B cell (primary cell): ENCODE measurements around the gene HOXD3. TPM values are rescaled to one million over a fixed set of nuclear protein-coding genes. Genes with fewer than 3 reads are reported as not detected.
A peak's percentile ranks its signal among the peaks of the same experiment; 100 is the strongest.

Source experiments
- ATAC-seq: fragments of 200-7000 bp; cut with Tn5 transposase; one replicate; pipeline ENCODE4 v1.10.0; 2021; ENCODE audit warnings: low read depth, mild to moderate bottlenecking, moderate number of reproducible peaks, moderate library complexity
- CTCF ChIA-PET: fragments of 350-600 bp; sonication (Branson Sonifier 250); formaldehyde crosslinking; loops from one replicate; lab custom pipeline; 2021; ENCODE audit warnings: antibody characterized with exemption, inconsistent platforms; lab: Charles Lee
- POLR2A ChIA-PET: fragments of 350-600 bp; sonication (Branson Sonifier 250); formaldehyde crosslinking; loops from one replicate; lab custom pipeline; 2021; ENCODE audit warnings: antibody characterized with exemption; lab: Charles Lee
- DNase-seq: peaks from one replicate; pipeline ENCODE4 v3.0.0; 2013
- H2AFZ ChIP-seq: 2 replicates; pipeline ENCODE4 v1.6.1; 2012; ENCODE audit warnings: mild to moderate bottlenecking, low read depth, low read length; ENCODE audit not compliant: insufficient read depth, poor library complexity, severe bottlenecking
- H3K27ac ChIP-seq, 2 donors: 1 replicate in 1 of 2; 2 replicates in 1 of 2; pipeline ENCODE4 v1.5.1; 2012 to 2013; ENCODE audit warnings: low read length in 2 of 2, mild to moderate bottlenecking in 2 of 2, moderate library complexity in 1 of 2
- H3K27me3 ChIP-seq, 4 experiments: fragments of 200-600 bp in 1 of 4; sonication (generic) in 1 of 4; replicated peaks in 1 of 4; 1 replicate in 2 of 4; 2 replicates in 2 of 4; pipeline versions ENCODE4 v1.6.1 to v1.7.0; 2013 to 2016; ENCODE audit warnings: low read length in 3 of 4, mild to moderate bottlenecking in 2 of 4, mixed read lengths in 1 of 4, moderate library complexity in 1 of 4; ENCODE audit not compliant: insufficient read depth in 4 of 4, control insufficient read depth in 3 of 4; ENCODE audit errors: control extremely low read depth in 1 of 4
- H3K36me3 ChIP-seq, 2 experiments: replicated peaks in 1 of 2; 1 replicate in 1 of 2; 2 replicates in 1 of 2; pipeline versions ENCODE4 v1.6.1 to v1.7.1; 2013; ENCODE audit warnings: low read length in 1 of 2; ENCODE audit not compliant: insufficient read depth in 2 of 2, control insufficient read depth in 1 of 2; ENCODE audit errors: control extremely low read depth in 1 of 2, extremely low read depth in 1 of 2
- H3K4me1 ChIP-seq, 2 donors: fragments of 200-600 bp in 1 of 2; sonication (generic) in 1 of 2; 1 replicate in 1 of 2; 2 replicates in 1 of 2; pipeline versions ENCODE4 v1.5.1 to v1.6.1; 2013 to 2017; ENCODE audit warnings: low read length in 2 of 2; ENCODE audit not compliant: control insufficient read depth in 2 of 2, insufficient read depth in 2 of 2
- H3K4me2 ChIP-seq: replicated peaks from 2 replicates; pipeline ENCODE3; 2012; ENCODE audit warnings: mild to moderate bottlenecking, low read depth, low read length; ENCODE audit not compliant: poor library complexity, severe bottlenecking
- H3K4me3 ChIP-seq, 5 experiments: fragments of 200-600 bp in 1 of 5; sonication (generic) in 1 of 5; 1 replicate in 3 of 5; 2 replicates in 2 of 5; pipeline versions ENCODE4 v1.5.1 to v1.7.0; 2011 to 2016; ENCODE audit warnings: low read length in 4 of 5, mild to moderate bottlenecking in 4 of 5, low read depth in 2 of 5, control low read depth in 1 of 5, moderate library complexity in 1 of 5; ENCODE audit not compliant: insufficient read depth in 1 of 5; ENCODE audit errors: control extremely low read depth in 1 of 5, extremely low read depth in 1 of 5
- H3K79me2 ChIP-seq: fragments of 200-600 bp; sonication (generic); one replicate; pipeline ENCODE4 v1.6.0; 2016; ENCODE audit warnings: low read length; ENCODE audit not compliant: control insufficient read depth, insufficient read depth
- H3K9ac ChIP-seq: fragments of 200-600 bp; sonication (generic); 2 replicates; pipeline ENCODE4 v1.6.1; 2017; ENCODE audit warnings: mild to moderate bottlenecking, low read length, moderate library complexity
- H3K9me3 ChIP-seq, 3 donors: one replicate each; pipeline versions ENCODE4 v1.6.1 to v1.7.1; 2013; ENCODE audit warnings: low read length in 2 of 3; ENCODE audit not compliant: control insufficient read depth in 2 of 3, insufficient read depth in 1 of 3; ENCODE audit errors: control extremely low read depth in 1 of 3
- H4K20me1 ChIP-seq: 2 replicates; pipeline ENCODE4 v1.6.0; 2012; ENCODE audit warnings: mild to moderate bottlenecking, low read length; ENCODE audit not compliant: insufficient read depth, control insufficient read depth, poor library complexity, severe bottlenecking
- H3K27ac Mint-ChIP-seq: one replicate; pipeline ENCODE4 v1.8.0; 2021; ENCODE audit warnings: mixed read lengths
- H3K27me3 Mint-ChIP-seq: one replicate; pipeline ENCODE4 v1.8.0; 2021; ENCODE audit warnings: mixed read lengths
- H3K4me1 Mint-ChIP-seq: one replicate; pipeline ENCODE4 v1.8.0; 2021; ENCODE audit warnings: mixed read lengths
- H3K4me3 Mint-ChIP-seq: one replicate; pipeline ENCODE4 v1.8.0; 2021; ENCODE audit warnings: mixed read lengths
- H3K9me3 Mint-ChIP-seq: one replicate; pipeline ENCODE4 v1.8.0; 2022; ENCODE audit warnings: mixed read lengths; ENCODE audit not compliant: insufficient read depth
- EZH2 ChIP-seq: IDR thresholded peaks from 2 replicates; pipeline ENCODE4 v1.6.1; 2012; ENCODE audit warnings: borderline replicate concordance, low read depth, mild to moderate bottlenecking, moderate library complexity, low read length; ENCODE audit not compliant: insufficient read depth, poor library complexity, severe bottlenecking
- WGBS: methylation state at CpG from one replicate; pipeline ENCODE4 v1.1.5; 2013; ENCODE audit warnings: missing lambda C conversion rate; ENCODE audit not compliant: insufficient coverage; 5-methylcytosine and 5-hydroxymethylcytosine counted together
- intact Hi-C: fragments of 100-400 bp; cut with micrococcal nuclease; formaldehyde crosslinking; loops from one replicate; pipeline ENCODE4 v1.10.0; 2022
- polyA plus RNA-seq: library from polyadenylated mRNA; depleted of rRNA; stranded (reverse); fragments of >200 nt; gene quantifications from 2 replicates; pipeline ENCODE4 v1.2.3, GENCODE V29; 2012
- total RNA-seq, 2 donors: library from RNA; stranded (reverse); fragments of 120-200 nt in 1 of 2; gene quantifications; 1 replicate in 1 of 2; 2 replicates in 1 of 2; pipeline versions ENCODE4 v1.2.3 to v1.2.4, GENCODE V29; 2013 to 2022
- TF ChIP-seq, protein P1 (sequence below): fragments of 200-600 bp; IDR thresholded peaks from one replicate; pipeline ENCODE4 v1.8.0; 2022; ENCODE audit warnings: antibody characterized with exemption, mild to moderate bottlenecking

The HOXD3 gene
- total and polyA plus RNA-seq, 2 donors (not counting 1 experiment from before 2014, with no cell fraction given) = not detected

DNA sequence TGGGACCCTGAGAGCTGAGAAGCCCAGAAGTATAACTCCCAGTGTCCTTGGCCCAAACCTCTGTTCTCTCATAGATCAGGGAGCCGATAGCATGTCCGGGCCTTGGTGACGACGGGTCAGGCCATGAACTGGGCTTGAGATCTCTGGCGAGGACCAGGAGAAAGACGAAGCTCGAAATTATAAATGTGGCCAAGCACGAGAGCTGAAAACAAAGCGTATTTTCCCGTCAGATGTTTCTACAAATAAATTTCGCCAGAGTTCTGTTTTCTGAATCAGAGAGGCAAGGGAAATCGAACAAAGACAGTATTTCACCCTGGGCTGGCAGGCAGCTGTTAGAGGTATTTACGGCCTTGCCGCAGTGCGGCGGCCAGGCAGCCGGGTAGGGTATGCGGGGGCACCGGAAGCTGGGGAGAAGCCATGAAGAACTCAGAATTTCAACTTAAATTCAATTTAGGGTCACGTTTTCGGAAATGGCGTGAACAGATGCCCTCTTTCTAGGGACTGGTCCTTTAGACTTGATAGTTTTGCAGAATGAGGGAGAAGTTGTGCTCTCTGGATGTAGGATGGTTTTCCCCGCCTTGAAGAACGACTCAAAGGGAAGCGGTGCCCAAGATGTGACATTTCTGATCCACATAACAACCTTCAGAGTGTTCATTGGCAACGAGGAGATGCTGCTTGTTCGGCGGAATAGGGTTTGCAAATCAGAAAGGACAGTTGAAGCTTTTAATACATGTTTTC, 18.0 kb upstream of the HOXD3 start:
- ATAC-seq (no peak), DNase-seq (peak; percentile 41)
- H2AFZ ChIP-seq = no peak overlapping the region
- no peak overlapping the region for H3K27ac ChIP-seq
- peaks cover 0 to 91% (median 73%) of the 10 kb centered on the region in 4 experiments for H3K27me3 ChIP-seq
- Mint-ChIP-seq H3K4me1 (peaks cover 27% of the 10 kb centered on the region), H3K27ac (no peak overlapping the region), H3K4me3 (no peak overlapping the region), H3K27me3 (peaks cover 82% of the 10 kb centered on the region), H3K9me3 (no peaks in the 10 kb centered on the region)
- H3K79me2 ChIP-seq = no peaks in the 10 kb centered on the region
- WGBS = 12% methylated on average over 24 of the region's 28 CpGs
- TF ChIP-seq EZH2 = no peak
- TF ChIP-seq, protein P1, sequence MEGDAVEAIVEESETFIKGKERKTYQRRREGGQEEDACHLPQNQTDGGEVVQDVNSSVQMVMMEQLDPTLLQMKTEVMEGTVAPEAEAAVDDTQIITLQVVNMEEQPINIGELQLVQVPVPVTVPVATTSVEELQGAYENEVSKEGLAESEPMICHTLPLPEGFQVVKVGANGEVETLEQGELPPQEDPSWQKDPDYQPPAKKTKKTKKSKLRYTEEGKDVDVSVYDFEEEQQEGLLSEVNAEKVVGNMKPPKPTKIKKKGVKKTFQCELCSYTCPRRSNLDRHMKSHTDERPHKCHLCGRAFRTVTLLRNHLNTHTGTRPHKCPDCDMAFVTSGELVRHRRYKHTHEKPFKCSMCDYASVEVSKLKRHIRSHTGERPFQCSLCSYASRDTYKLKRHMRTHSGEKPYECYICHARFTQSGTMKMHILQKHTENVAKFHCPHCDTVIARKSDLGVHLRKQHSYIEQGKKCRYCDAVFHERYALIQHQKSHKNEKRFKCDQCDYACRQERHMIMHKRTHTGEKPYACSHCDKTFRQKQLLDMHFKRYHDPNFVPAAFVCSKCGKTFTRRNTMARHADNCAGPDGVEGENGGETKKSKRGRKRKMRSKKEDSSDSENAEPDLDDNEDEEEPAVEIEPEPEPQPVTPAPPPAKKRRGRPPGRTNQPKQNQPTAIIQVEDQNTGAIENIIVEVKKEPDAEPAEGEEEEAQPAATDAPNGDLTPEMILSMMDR = no peak
- peaks cover 19 to 40% of the 10 kb centered on the region in 2 donors for H3K4me1 ChIP-seq
- no peak overlapping the region for H3K4me3 ChIP-seq
- no peaks in the 10 kb centered on the region for H3K36me3 ChIP-seq
- H4K20me1 ChIP-seq = no peaks in the 10 kb centered on the region
- ChIA-PET CTCF (interaction anchor here (0.7 to 3.8 kb wide), 7 partner anchors 8 to 1546 kb away, joined by 3 to 26 read pairs (median 13); no protein-coding TSS in a partner anchor), POLR2A (no interaction called here)
- H3K9me3 ChIP-seq = peaks cover 0 to 33% (median 6%) of the 10 kb centered on the region in 3 donors
- intact Hi-C loops = no loop called here
- no peak overlapping the region for H3K4me2 ChIP-seq
- H3K9ac ChIP-seq = no peak overlapping the region
